Activated CD4-positive, alpha-beta T cell treated with anti-CD3 and anti-CD28 coated beads, Interleukin-2, amount 50 U/mL, for 16 hours (primary cell): Measurements from ENCODE around the gene RGS14.

Experiments
- DNase-seq: peaks from one replicate; pipeline ENCODE4 v3.0.0-alpha.2; 2020

RGS14 gene, protein sequence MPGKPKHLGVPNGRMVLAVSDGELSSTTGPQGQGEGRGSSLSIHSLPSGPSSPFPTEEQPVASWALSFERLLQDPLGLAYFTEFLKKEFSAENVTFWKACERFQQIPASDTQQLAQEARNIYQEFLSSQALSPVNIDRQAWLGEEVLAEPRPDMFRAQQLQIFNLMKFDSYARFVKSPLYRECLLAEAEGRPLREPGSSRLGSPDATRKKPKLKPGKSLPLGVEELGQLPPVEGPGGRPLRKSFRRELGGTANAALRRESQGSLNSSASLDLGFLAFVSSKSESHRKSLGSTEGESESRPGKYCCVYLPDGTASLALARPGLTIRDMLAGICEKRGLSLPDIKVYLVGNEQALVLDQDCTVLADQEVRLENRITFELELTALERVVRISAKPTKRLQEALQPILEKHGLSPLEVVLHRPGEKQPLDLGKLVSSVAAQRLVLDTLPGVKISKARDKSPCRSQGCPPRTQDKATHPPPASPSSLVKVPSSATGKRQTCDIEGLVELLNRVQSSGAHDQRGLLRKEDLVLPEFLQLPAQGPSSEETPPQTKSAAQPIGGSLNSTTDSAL

DNA sequence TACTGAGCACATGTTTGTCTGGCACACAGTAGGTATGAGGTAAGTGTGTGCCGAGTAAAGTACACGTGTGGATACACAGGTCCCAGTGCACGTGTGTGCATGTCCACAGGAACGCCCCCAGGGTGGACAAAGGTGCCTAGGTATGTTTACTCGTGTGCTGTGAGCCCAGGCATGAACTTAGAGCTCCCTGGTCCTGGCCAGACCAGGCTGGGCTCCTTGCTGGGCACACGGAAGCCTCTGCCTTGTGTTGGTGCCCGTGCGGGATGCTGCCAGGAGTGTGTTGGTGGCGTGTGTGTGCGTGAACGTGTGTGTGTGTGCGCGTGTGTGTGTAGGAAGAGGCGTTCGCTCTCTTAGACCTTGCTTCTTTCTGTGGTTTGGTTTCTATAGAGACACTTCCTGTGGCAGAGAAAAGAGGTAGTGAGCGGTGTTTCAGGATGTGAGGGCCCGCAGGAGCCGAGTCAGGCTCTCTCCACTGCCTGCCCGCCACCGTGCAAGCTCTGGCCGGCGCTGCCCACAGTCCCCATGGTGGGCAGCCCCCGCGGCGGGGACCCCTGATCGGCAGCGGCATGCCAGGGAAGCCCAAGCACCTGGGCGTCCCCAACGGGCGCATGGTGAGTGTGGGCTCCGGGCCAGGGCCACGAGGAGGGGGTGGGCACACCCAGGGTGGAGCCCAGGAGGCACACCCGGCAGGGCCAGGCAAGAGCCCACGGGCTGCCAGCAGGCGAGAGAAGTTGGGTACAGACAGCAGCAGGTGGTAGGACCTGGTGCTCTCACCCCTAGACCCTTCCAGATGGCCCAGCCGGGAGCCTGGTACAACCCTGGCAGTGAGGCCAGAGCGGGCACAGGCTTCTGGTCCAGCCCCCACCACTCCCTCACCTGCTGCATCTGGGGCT lies at the start of gene RGS14:
TSS of gene RGS14 (plus strand) at position 466 of the 893 bp plus-strand sequence. CDS start at position 567, 101 bp downstream.
- peak; percentile 91 for DNase-seq

GRCh38 chr5:177308740-177309139 lies 49.0 kb upstream of the RGS14 start:
- no peak for DNase-seq

- DNase-seq, result peak; percentile 81
These were observed 48.2 kb upstream of the RGS14 start for GRCh38 chr5:177309351-177310191.

DNA sequence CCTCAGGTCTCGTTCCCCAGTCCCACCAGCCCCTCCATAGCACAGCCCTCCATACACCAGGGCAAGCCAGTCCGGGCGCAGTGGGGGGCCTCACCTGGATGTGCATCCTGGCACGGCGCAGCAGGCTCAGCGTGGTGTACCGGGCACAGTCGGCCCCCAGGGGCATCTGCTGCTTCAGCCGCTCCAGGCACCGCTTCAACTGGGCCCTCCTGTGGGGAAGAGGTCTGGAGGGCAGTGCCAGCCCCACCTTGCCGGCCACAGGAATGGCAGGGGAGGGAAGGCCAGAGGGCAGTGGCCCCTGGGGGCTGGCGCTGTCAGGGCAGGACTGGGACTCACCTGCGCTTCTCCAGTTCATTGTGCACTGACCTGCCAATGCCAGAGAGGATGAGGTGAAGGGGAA lies 47.4 kb upstream of the RGS14 start:
- no peak for DNase-seq

- peak; percentile 52 for DNase-seq
These were observed 46.9 kb upstream of the RGS14 start for GRCh38 chr5:177310757-177311391.

- DNase-seq, result no peak
These were observed 46.4 kb upstream of the RGS14 start for GRCh38 chr5:177311392-177311722.

DNA sequence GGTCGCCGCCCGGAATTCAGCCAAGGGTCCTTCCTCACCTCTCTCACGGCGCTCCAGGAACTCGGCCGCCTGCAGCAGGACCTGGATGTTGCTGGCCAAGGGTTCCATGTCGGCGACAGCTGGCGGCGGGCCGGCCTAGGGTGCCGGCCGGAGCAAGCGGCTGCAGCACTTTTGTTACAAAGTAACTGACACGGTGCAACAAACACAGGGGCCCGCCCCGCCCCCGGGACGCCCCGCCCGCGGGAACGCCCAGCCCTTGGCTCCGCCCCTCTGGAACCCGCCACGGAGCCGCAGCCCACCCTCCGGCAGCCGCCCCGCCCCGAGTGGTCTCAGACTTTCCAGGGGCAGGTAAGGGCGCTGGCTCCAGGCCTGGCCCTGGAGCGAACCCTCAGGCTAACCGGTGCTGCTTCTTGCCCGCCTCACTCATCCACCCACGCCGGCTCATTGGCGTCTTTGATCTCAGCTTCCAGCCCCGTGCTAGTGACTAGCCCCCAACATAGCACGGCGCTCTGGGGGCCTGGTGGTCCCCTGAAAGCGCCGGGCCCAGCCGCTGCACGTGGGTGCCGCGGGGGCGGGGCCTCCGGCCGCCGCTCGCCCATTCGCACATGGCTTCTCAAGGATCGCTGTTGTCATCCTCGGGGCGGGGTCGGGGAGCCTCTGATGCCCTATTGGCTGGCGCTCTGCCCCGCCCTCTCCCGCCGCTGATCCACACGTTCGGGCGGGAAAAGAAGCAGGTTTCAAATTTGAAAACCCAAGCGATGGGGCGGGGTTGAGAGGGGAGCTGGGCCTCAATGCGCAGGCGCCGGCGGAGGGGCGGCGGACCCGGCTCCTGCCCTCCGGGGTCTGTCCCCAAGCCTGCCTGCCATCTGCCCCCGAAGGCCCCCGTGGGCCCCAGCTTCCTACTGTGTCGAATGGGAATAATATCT lies 45.7 kb upstream of the RGS14 start, which contains the start of gene MXD3:
TSS of gene MXD3 (minus strand) at position 176 of the 926 bp plus-strand sequence. CDS start at position 108, 68 bp downstream.
- peak; percentile 99 for DNase-seq

GRCh38 chr5:177312649-177313181 lies 45.0 kb upstream of the RGS14 start:
- peak; percentile 74 for DNase-seq

DNA sequence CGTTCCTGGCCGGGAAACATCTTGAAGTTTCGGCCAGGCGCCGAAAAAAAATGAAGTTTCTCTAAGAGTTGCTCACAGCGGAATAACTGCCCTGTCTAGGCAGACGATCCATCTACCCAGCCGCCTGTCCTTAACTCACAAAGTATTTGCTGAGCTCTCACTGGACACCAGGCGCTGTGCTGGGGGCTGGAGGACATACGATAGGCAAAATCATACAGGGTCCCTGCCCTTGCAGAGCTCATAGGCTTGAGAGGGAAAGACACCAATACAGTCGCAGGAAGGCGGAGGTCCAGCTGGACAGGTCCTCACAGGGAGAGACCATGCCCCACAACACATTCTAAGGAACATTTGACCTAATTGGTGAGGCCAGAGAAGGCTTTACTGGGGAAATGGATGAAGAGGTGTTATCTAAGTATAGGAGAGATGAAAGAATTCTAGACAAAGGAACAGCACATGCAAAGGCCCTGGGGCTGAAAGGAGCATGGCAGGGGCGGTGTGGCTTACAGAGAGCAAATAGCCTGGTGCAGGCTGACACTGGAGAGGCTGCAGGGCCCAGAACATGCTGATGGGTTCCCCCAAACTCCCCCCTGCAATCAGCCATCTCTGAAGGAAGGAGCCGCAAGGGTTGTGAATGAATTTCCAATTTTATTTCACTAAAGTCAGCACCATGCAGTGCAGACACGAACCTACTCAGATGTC lies 44.0 kb upstream of the RGS14 start:
- no peak for DNase-seq

- no peak for DNase-seq
These were observed 43.1 kb upstream of the RGS14 start for GRCh38 chr5:177314376-177315342.

GRCh38 chr5:177315411-177315810 lies 42.3 kb upstream of the RGS14 start:
- no peak for DNase-seq

- no peak for DNase-seq
These were observed 41.7 kb upstream of the RGS14 start for GRCh38 chr5:177316005-177316404.

- peak; percentile 81 for DNase-seq
These were observed 39.8 kb upstream of the RGS14 start for GRCh38 chr5:177317959-177318377.

- no peak for DNase-seq
These were observed 37.7 kb upstream of the RGS14 start for GRCh38 chr5:177319913-177320588.

DNA sequence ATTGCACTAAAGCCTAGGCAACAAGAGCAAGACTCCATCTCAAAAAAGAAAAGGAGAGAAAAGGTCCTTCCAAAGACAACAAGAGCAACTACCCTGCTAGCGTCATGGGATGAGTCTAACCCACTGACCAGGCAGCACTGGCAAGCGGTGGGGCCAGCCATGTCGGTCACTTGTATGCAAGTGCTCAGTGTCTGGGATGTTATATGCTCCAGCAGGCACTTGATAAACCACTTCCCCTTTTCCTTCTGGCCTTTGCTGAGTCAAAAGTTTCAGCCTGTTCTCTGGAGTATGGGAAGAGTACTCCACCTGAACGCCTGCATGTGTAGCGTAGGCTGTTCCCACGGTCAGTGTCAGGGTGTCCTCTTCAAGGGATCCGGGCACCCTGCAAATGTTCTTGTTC lies 36.8 kb upstream of the RGS14 start:
- no peak for DNase-seq

GRCh38 chr5:177325868-177326381 lies 31.8 kb upstream of the RGS14 start:
- DNase-seq, result no peak
